Lower leg skin (tissue), 4 donors: ENCODE measurements around the gene GABRG3. TPM values are rescaled to one million over a fixed set of nuclear protein-coding genes. Genes with fewer than 3 reads are reported as not detected.

Experiments
- DNase-seq, 2 donors: peaks; one replicate each; pipeline ENCODE4 v3.0.0-alpha.2; 2019; ENCODE audit warnings: low spot score in 2 of 2
- H3K4me3 ChIP-seq: fragments of 200-600 bp; sonication (generic); 2 replicates; pipeline ENCODE4 v1.5.1; 2017; ENCODE audit warnings: mild to moderate bottlenecking, low read depth; ENCODE audit not compliant: poor library complexity, severe bottlenecking
- CTCF ChIP-seq, 3 donors: fragments of 450-650 bp; IDR thresholded peaks; one replicate each; pipeline ENCODE4 v1.5.1; 2016; ENCODE audit warnings: antibody characterized with exemption in 3 of 3, mild to moderate bottlenecking in 3 of 3, moderate library complexity in 2 of 3
- POLR2A ChIP-seq, 2 donors: fragments of 450-650 bp; IDR thresholded peaks; one replicate each; pipeline ENCODE4 v1.6.1; 2016 to 2017; ENCODE audit warnings: antibody characterized with exemption in 2 of 2, mild to moderate bottlenecking in 1 of 2, moderate library complexity in 1 of 2
- WGBS, 2 donors: methylation state at CpG; one replicate each; pipeline ENCODE4 v1.1.5; 2018; 5-methylcytosine and 5-hydroxymethylcytosine counted together
- intact Hi-C: fragments of 100-400 bp; cut with DNase I; formaldehyde crosslinking; loops from one replicate; pipeline ENCODE4 v1.15.0; 2023; ENCODE audit warnings: low total_unique reads
- total RNA-seq, 4 donors: library from RNA; depleted of rRNA; stranded (reverse); fragments of >200 nt; gene quantifications; one replicate each; pipeline ENCODE4 v1.1.0, GENCODE V29; 2016

The GABRG3 gene
- total RNA-seq, 4 donors from 2014 or later: 0.12 to 0.49 (median 0.25) TPM

- WGBS, 2 donors: 50 to 54% methylated on average over 9 of the region's 9 CpGs
- H3K4me3 ChIP-seq: no peak overlapping the region
- DNase-seq: no peak
- intact Hi-C loops: no loop called here
- no peak for TF ChIP-seq POLR2A (IDR thresholded peaks at IDR 0.05)
- no peak for TF ChIP-seq CTCF (IDR thresholded peaks at IDR 0.05)
These were observed 120.4 kb downstream of the GABRG3 start for GRCh38 chr15:27091270-27091940.

- WGBS, 2 donors: 84 to 88% methylated on average over 10 of the region's 10 CpGs
- H3K4me3 ChIP-seq: no peak overlapping the region
- no peak for TF ChIP-seq POLR2A (IDR thresholded peaks at IDR 0.05)
- TF ChIP-seq CTCF (IDR thresholded peaks at IDR 0.05): no peak
- no peak for DNase-seq
- intact Hi-C loops: no loop called here
These were observed 121.4 kb downstream of the GABRG3 start for GRCh38 chr15:27092390-27092789.

GRCh38 chr15:27094235-27094634, 123.3 kb downstream of the GABRG3 start:
- no peak for TF ChIP-seq POLR2A (IDR thresholded peaks at IDR 0.05)
- TF ChIP-seq CTCF (IDR thresholded peaks at IDR 0.05): no peak
- H3K4me3 ChIP-seq: no peak overlapping the region
- WGBS, 2 donors: 58 to 67% methylated on average over 1 of the region's 1 CpG
- no peak for DNase-seq
- intact Hi-C loops: no loop called here

- intact Hi-C loops: no loop called here
- WGBS, 2 donors: 51 to 65% methylated on average over 8 of the region's 8 CpGs
- no peak for DNase-seq
- no peak overlapping the region for H3K4me3 ChIP-seq
- no peak for TF ChIP-seq CTCF (IDR thresholded peaks at IDR 0.05)
- TF ChIP-seq POLR2A (IDR thresholded peaks at IDR 0.05): no peak
These were observed 125.1 kb downstream of the GABRG3 start for GRCh38 chr15:27095886-27096624.

GRCh38 chr15:27097506-27097905, 126.5 kb downstream of the GABRG3 start:
- no peak overlapping the region for H3K4me3 ChIP-seq
- WGBS, 2 donors: 92 to 96% methylated on average over 3 of the region's 3 CpGs
- DNase-seq: no peak
- intact Hi-C loops: no loop called here
- TF ChIP-seq CTCF (IDR thresholded peaks at IDR 0.05): no peak
